NCI-H1105 (cell line): ENCODE measurements around the gene FLRT2.

Source experiments
- DNase-seq: peaks from one replicate; lab custom pipeline; 2025; lab: John Stamatoyannopoulos, UW

Gene FLRT2

DNA sequence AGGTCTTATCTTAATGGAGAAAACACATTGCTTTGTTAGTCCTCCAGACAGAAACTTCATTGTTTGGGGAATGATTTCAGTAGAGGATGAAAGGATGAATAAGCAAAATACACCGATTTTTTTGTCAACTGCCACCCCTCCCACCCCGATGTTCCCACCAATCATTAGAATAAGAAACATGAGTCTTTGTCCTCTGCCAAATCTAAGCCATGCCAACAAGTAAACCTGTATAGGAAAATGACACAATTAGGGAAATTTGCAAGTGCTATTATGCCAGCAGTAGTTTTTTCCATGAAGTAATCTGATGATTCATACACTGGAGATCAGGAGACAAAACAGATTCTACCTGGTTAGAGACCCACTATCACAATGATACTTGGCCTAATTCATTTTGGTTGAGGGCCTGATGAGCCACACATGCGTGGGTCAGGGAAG is 35.9 kb downstream of the FLRT2 start:
- DNase-seq = no peak

DNA sequence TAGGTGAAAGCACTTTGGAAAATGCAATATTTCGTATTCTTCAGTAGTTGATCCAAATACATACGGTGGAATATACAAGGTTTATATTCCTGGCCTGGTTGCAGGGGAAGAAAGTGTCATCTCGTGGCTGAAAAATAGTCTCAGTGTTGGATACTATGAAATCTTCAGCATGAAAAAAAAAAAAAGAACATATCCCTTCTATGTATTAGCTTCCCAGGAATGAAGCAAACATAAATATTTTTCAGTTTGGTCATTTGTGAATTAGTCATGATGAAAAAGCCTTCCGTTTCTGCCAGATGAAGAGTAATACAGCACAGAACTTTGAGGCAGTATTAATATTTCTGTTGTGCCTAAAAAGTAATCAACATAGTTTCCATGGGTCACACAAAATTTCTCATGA is 36.7 kb downstream of the FLRT2 start:
- no peak for DNase-seq

DNA sequence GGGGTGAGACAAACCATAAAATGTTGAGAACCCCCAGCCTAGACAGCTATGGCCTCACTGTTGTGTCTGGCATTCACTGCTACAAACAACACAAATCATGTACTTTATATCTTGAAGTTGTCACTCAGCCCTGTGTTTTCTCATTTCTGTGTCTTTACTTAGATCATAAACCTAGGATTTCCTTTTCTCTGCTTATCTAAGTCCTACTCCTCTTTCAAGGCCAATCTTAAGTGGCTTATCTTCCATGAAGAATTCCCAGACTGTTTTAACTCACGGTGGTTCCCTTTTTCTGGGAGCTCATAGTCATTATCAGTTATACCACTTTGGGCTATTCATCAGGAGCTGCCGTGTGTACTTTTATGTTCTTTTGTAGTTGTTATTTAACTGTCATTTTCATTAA is 42.1 kb downstream of the FLRT2 start:
- DNase-seq = no peak

DNA sequence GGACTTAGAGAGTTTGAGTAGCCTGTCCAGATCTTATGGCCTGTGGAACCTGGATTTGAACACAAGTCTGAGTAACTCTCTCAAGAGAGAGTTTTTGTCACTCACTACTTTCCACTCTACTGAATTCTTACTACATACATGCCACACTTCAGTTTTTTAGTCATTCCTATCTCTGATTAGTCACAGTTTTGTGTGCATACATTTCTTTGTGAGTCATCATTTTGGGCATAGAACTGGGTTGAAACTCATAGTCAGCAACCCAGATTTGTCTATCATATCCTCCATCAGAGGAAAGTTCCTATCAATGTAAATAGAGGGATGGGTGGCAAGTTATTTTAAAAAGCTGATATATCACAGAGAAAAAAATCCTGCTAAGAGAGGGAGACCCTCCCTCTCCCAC is 42.9 kb downstream of the FLRT2 start:
- no peak for DNase-seq

DNA sequence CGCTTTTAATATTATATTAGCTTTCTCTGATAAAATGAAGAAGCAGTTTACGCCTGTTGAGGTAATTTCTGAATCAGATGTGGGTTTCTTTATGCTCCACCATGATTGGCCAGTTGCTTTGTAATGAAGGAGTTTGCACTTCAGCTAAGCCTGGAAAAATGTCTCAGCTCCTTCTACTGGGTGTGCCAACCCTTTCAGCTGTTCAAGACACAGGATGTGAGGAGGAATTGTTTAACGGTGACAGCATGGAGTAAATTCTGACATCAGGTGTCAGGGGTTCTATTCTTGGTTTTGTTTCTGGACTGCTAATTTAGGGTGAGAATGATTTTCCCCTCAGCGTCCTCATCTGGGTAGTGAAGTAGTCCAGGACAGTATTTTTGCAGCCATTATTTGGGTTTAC is 43.5 kb downstream of the FLRT2 start:
- no peak for DNase-seq

DNA sequence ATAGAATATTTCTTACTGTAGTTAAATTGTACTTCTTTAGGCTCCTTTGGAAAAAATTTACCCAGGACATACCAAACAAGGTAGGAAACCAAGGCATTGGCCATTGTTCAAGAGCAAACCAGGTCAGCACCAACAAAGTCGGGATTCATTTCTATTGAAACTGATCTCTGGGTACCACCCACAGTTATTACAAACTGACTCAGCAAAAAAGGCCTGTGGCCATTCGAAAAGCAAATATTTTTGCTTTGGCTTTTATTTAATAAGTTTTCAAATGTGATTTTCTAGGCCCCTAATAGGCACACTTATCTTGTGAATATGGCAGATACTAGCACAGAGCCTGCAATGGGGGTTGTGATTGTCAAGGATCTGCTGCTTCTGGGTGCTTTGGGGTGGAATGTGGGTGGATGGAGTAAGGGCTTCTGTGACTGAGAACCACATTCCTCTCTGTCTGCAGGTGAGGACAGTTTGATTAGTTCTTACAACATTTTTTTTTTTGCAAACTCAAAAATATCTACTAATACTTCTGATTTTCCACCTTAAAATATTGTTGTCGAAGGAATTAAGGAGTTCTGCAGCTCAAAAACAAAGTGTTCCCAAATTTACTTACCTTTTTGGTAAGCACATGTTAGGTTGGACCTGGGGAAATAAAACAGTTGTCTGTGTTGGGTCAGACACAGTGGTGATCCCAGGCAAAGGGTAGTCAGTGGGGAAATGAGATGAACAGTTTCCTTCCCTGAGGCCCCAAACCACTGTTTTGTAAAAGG is 45.1 kb downstream of the FLRT2 start:
- DNase-seq = no peak

DNA sequence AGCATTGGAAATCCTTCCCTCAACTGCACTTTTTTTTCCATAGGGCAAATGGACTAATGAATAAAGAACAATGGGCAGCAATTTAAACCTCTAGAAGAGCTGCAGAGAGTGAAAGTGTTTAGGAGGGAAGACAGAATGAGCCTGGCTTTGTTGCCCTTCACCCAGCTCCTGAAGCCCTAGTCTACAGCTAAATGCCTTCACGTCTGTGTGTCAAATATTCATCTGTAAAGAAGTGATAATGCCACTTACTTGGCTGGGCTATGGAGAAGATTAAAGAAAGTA is 45.6 kb downstream of the FLRT2 start:
- DNase-seq = no peak

DNA sequence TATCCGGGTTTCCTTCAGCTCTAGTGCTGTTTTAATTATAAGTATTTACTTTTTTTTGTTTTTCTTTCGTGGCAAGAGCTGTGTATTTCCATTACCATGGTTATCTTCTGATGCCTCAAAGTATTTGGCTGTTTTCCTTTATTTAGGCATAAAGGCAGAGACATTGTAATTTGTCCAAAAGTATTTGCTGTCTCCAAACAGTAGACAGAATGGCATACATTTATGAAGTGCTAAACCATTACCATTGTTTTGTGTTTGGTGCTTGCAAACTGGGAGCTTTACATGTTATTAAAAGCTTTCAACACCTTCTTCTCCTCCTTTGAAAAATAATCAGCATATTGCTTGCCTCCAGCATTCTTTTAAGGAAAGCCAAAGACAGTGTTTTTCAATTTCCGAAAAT is 46.3 kb downstream of the FLRT2 start:
- no peak for DNase-seq

DNA sequence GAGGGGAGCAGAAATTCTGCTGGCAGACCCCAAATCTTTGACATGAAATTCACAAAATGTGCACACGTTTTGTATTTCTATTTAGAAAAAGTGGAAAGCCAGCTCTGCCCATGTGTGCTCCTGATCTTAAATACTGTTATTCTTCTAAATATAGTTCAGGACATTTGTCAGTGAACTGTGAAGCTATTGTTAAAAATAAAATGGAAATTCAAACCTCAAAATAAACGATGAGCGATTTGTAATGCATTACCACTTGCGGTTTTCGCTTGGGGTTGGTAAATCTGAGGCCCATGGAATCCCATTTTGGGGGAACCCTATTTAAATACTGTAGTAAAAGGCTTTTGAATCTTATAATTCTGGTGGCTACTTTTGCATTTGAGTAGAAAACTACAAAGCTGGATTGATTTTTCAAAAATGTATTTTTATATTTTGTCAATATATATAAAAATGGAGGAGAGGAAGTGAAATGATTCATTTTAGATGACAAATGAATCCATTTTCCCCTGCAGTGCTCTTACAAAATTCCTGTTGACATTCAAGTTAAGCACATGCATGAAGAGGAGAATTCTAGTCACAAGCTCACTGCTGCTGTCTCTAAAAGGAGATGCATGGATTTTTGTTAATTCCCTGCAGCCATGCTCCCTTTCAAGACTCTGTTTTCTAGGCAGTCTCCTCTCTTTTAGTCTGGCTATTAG is 47.1 kb downstream of the FLRT2 start:
- DNase-seq = no peak

DNA sequence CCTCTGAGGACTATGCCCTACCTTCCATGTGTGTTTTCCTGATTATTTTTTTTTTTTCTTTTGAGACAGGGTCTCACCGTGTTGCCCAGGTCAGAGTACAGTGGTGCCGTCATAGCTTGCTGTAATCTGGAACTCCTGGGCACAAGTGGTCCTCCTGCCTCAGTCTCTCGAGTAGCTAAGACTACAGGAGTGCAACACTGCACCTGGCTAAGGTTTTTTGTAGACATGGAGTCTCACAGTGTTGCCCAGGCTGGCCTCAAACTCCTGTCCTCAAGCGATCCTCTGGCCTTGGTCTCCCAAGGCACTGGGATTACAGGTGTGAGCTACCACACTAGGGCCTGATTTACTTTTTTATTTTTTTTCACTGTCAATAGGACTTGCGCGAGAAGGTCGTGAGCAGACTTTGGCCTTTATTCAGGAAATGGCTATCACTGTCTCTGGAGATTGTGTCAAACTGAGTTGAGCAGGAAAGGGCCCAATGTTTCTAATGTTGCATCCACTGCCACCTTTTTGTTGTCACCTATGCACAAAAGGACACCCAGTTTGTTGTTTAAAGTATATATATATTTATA is 47.7 kb downstream of the FLRT2 start:
- DNase-seq = no peak

DNA sequence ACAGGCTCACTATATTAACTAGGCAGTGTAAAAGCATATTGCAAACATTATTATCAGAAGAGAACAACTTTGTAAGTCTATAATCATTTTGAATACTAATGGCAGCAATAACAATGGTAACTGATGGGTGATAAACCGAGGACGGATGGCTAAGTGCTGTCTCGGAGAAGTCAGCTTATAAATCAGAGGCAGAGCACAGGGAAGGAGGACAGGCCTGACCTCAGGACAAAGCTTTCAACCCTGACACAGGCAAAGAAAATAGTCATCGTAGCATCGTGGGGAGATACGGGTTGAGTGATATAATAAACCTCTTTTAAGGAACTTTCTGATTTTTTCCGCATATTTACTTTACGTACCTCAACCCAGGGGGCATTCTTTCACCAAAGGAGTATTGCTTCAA is 48.4 kb downstream of the FLRT2 start:
- no peak for DNase-seq

DNA sequence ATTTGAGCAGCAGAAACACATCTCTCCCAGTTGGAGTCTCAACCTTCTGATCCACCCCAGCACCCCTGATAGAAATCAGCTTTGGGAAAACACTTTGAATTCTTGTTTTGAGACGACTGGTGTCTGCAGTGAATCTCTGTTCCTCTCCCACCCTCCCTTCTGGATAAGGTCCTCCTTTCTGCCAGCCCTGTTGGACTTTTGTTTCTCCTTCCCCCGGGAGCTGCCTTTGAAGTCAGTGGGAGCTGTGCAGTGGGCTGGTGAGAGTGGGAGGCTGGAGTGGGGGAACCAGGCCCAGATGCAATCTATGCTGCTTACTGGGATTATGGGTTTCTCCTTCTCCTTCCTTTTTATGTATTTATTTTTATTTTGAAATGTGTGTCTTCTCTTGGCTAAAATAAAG is 49.0 kb downstream of the FLRT2 start:
- no peak for DNase-seq

DNA sequence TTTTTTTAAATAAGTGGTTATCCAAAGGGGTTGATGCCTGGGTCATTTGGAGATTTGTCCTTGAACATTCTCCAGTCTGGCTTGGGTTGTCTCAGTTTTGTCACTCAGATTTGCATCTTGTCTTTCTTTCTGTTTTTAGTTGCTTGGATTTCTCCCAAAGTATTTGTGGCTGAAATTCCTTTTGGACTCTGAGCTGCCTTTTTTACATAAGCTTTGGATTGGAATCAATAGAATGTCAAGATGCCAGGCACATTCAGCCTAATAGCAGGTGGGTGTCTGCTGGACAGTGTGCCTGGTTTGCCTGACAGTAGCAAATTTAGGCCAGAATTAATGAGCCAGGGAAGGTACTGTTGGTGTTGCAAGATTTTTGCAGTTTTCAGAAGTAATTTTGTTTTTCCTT is 50.0 kb downstream of the FLRT2 start:
- no peak for DNase-seq

DNA sequence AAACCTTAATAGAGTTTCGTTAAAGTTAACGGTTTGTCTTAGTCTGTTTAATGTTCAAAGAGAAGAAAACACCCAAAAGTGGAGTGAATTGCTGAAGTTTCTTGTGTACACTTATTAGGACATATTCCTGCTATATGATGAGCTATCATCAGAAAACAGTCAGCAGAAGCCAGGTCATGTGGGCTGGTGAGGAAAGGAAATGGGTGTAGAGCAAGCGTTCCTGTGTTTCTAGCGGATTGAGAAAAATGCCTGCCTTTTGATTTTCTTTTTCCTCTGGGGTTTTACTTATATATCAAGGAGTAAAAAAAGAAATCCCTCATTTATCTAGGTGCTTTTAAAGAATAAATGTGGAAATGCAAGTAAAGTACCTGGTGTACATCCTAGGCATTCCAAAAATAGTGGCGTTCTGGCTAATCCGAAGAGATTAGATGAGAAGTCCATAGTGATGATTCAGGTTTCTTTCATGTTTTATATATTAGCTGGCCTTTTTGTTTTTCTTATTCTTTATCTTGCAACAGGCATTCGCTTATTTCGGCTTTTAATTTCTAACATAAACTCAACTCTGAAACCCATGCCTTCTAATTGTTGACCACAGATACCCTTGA is 50.7 kb downstream of the FLRT2 start:
- DNase-seq = no peak

DNA sequence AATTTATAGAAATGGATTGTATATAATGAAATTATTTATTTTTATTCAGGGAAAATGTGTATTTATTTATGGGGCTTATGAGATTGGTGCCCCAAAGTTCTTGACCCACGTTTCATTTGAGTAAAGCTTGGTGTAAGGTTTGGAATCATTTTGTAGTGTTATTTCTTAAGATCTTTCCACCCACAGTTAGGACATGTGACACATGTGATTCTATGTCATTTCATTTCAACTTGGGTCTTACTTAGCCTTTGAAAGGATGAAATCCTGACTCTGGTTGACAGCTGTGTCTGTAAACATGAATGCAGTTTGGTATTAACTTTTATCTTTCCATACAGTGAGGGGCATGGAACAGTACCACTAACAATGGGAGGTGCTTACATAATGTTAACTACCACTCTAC is 51.7 kb downstream of the FLRT2 start:
- DNase-seq = no peak

DNA sequence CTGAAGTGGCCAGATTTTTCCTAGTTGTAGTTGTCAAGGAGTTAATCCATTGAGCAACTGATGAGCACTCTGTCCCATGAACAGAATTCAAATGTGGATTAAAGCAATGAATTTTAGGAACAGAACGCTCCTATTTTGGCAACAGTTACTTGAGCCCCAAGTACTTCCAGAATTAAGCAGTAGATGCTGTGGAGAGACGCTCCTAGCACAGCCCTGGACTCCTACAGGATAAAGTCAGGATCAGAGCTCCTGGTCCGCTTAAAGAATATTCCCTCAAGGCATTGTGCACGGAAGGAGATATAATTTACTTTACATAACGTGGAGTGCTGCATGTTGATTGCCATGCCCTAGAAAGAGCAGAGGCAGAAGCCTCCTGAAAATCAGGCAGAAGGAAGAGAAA is 53.4 kb downstream of the FLRT2 start:
- no peak for DNase-seq

DNA sequence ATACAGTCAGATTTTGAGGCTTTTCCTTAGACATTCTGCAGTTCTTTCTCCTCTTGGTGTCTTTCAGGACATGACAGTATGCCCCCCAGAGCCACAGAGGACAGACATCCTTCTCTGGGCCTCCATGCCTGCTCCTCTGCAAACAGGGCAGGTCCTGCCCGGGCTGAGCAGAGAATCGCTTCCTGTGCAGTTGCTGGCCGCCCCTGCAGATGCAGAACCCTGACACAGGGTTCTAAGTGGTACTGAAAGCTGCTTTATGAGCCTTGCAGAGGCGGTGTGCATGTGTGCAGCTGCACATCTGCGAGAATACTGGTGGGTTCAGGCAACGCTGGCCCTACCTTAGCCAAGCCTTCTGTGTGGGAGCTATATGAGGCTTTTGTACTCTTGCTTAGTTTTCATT is 54.5 kb downstream of the FLRT2 start:
- DNase-seq = no peak

DNA sequence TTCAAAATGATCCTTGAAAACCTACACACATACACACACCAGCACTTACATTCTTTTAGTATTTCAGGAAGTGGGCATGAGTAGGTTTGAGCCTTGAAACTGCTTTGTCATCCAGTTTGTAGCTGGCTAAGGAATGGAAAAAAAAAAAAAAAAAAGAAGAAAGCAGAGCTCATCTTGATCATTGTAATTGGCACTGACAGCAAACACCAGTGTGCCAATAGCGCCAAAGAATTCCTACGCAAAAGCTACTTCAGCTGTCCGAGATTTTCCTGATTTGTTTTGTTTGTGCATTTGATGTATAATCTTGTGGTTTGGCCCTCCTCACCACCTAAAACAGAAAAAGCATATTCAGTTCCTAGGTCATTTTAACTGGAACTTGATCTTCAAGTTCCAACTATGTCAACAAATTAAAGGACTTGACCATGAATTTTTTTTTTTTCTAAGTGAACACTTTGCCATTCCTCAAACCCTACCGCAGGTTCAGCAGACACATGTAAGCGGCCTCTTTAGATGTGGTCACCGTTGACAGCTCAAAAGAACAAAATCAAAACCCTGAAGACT is 57.3 kb downstream of the FLRT2 start:
- DNase-seq = no peak

DNA sequence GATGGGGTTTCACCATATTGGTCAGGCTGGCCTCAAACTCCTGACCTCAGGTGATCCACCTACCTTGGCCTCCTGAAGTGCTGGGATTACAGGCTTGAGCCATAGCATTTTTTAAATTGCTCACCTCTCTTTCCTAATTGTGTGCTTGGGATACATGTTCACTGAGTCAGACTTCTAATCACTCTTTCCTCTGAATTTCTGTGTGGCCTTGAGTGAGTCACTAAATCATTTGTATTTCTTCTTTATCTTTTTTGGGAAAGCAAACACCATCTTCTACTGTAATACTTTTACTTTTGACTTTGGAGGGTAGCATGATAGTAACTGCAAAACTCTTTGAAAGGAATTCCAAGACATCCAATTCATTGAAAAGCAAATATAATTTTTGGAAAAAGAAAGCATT is 60.8 kb downstream of the FLRT2 start:
- DNase-seq = no peak

DNA sequence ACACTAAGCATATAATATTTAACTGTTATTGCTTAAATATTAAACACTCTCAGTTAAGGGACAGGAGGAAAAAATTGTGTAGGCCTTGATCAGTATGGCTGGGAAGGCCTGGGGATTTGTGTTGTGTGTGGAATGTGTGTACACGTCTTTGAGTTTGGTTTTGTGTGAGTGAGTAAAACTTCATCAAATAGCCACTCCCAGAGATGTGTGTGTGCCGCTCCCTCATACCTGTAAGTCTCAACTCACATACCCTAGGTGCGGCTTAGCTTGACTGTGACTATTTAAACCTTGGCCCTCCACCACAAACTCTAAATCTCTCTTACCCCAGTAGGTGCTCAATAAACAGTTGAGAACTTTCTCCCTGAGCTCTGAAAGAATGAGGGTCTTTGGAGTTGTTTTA is 64.3 kb downstream of the FLRT2 start:
- DNase-seq = no peak

DNA sequence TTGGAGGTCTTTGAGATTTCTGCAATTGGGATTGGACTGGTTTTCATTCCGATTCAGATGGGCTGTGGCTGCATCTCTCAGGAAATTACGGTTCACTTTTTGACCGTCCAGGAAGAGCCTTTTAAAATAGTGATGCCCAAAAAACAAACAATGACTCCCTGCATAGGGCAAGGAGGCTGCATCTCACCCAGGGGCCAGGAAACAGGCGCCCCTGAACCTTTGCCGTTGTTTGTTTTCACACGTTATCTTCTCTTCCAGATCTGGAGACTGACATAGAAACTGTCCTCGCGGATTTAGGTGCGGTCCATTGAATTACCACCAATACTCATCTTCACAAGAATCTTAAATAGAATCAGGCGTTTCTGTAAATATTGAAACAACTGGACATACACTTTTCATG is 66.0 kb downstream of the FLRT2 start:
- DNase-seq = no peak

DNA sequence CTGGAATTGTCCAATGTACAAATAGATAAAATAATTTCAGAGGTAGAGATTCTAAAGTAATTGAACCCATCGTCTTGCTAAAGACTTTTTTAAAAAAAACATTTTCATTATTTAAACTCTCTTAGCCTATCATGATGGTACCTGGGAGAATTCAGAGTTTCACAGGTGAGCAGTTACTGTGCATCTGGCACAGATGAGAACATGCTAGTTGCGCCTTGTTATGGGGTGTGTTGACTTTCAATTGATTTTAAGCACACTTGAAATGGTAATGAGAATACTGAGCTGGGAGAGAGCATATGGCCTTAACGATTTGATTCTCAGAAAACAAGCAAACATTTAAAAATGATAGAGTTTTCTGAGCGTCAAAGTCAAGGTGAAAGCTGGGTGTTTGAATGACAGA is 66.6 kb downstream of the FLRT2 start:
- DNase-seq = peak; percentile 48

DNA sequence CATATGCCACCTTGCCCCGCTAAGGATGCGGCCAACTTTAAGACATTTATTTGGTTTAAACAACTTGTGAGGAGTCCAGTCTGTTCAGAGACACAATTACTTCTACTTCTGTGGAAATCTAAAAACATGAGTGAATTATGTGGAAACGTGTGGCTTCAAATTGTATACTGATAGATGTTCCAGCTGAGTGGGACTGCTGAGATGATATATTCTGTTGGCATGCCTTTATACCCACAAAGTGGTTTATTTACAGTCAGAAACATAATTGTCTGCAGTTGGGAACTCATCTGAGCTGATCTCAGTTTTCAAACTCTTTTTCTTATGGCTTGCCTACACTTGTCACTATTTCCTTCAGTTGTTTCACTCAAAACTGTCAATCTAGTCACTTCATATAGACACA is 67.8 kb downstream of the FLRT2 start:
- no peak for DNase-seq
